K562 (cell line): Measurements from ENCODE around the gene UNC13A. TPM values are rescaled to one million over a fixed set of nuclear protein-coding genes. Genes with fewer than 3 reads are reported as not detected.

ENCODE experiments used
- HBP1 ChIP-seq: fragments of 450-650 bp; formaldehyde crosslinking; IDR thresholded peaks from 2 replicates; pipeline ENCODE4 v1.4.0; 2022; ENCODE audit warnings: missing genetic modification characterization
- MAFG ChIP-seq: fragments of 450-650 bp; conservative IDR thresholded peaks from 2 replicates; pipeline ENCODE4 v1.6.1; 2016; ENCODE audit warnings: missing genetic modification characterization, missing compliant biosample characterization
- MYC ChIP-seq, 2 experiments: fragments of 250-450 bp in 1 of 2; sonication (Bioruptor Pico) in 1 of 2; IDR thresholded peaks; 2 replicates each; pipeline versions ENCODE4 v1.5.1 to v1.6.1; 2012 to 2021; ENCODE audit warnings: low read depth in 2 of 2, borderline replicate concordance in 1 of 2, improper control_type of control experiment in 1 of 2, low read length in 1 of 2, mild to moderate bottlenecking in 1 of 2, moderate library complexity in 1 of 2
- NCOA1 ChIP-seq: fragments of 450-650 bp; IDR thresholded peaks from 2 replicates; pipeline ENCODE4 v1.6.1; 2016; ENCODE audit warnings: low read depth
- NFIC ChIP-seq: fragments of 450-650 bp; IDR thresholded peaks from 2 replicates; pipeline ENCODE4 v1.6.1; 2017; ENCODE audit warnings: mild to moderate bottlenecking, inconsistent platforms
- NFRKB ChIP-seq: fragments of 450-650 bp; IDR thresholded peaks from 2 replicates; pipeline ENCODE4 v1.6.1; 2016; ENCODE audit warnings: low read depth
- POLR2B ChIP-seq: fragments of 450-650 bp; IDR thresholded peaks from 2 replicates; pipeline ENCODE4 v1.6.1; 2018; ENCODE audit warnings: low read depth; ENCODE audit not compliant: partially characterized antibody
- PPARD ChIP-seq: fragments of 250-450 bp; sonication (Bioruptor Pico); IDR thresholded peaks from 2 replicates; pipeline ENCODE4 v1.8.0; 2022; ENCODE audit warnings: inconsistent platforms, mild to moderate bottlenecking, moderate library complexity
- RBBP5 ChIP-seq: fragments of 200-600 bp; sonication (generic); IDR thresholded peaks from 2 replicates; pipeline ENCODE4 v1.6.1; 2012; ENCODE audit warnings: borderline replicate concordance, mild to moderate bottlenecking, low read length, control low read depth, inconsistent platforms; ENCODE audit not compliant: insufficient read depth, poor library complexity, severe bottlenecking
- RFX1 ChIP-seq: fragments of 450-650 bp; IDR thresholded peaks from 2 replicates; pipeline ENCODE4 v1.6.1; 2016; ENCODE audit warnings: mild to moderate bottlenecking, moderate library complexity
- SIN3A ChIP-seq, 2 experiments: fragments of 150-350 bp in 1 of 2; IDR thresholded peaks; 2 replicates each; pipeline ENCODE4 v1.6.1; 2011 to 2016; ENCODE audit warnings: borderline replicate concordance in 2 of 2, low read depth in 2 of 2, low read length in 2 of 2, mild to moderate bottlenecking in 2 of 2, moderate library complexity in 2 of 2; ENCODE audit not compliant: control insufficient read depth in 1 of 2
- TAF1 ChIP-seq: IDR thresholded peaks from 2 replicates; pipeline ENCODE4 v1.6.1; 2011; ENCODE audit warnings: mild to moderate bottlenecking, low read length, moderate library complexity; ENCODE audit not compliant: insufficient read depth, control insufficient read depth, severe bottlenecking; ENCODE audit errors: extremely low read depth
- TCF7 ChIP-seq: sonication (generic); IDR thresholded peaks from 2 replicates; pipeline ENCODE4 v1.6.1; 2016; ENCODE audit warnings: antibody characterized with exemption, borderline replicate concordance
- UBTF ChIP-seq, 2 experiments: IDR thresholded peaks; 2 replicates each; pipeline ENCODE4 v1.6.1; 2012; ENCODE audit warnings: improper control_type of control experiment in 2 of 2, low read depth in 2 of 2, low read length in 2 of 2, borderline replicate concordance in 1 of 2
- ZMIZ1 ChIP-seq, 2 experiments: fragments of 150-350 bp in 1 of 2; IDR thresholded peaks; 2 replicates each; pipeline ENCODE4 v1.6.1; 2012 to 2016; ENCODE audit warnings: low read depth in 2 of 2, low read length in 2 of 2, mild to moderate bottlenecking in 1 of 2, moderate library complexity in 1 of 2
- ZNF239 ChIP-seq: fragments of 250-450 bp; sonication (Bioruptor Pico); IDR thresholded peaks from 2 replicates; pipeline ENCODE4 v1.4.0; 2020; ENCODE audit warnings: mild to moderate bottlenecking
- ZNF449 ChIP-seq: fragments of 250-450 bp; sonication (Bioruptor Pico); IDR thresholded peaks from 2 replicates; pipeline ENCODE4 v1.8.0; 2022; ENCODE audit warnings: moderate library complexity, mild to moderate bottlenecking, inconsistent platforms
- ZNF507 ChIP-seq: conservative IDR thresholded peaks from 2 replicates; pipeline ENCODE4 v1.6.1; 2017; ENCODE audit warnings: missing genetic modification characterization, missing compliant biosample characterization
- ZNF79 ChIP-seq: fragments of 250-450 bp; sonication (Bioruptor Pico); IDR thresholded peaks from 2 replicates; pipeline ENCODE4 v1.4.0; 2020; ENCODE audit warnings: low read depth, mild to moderate bottlenecking, moderate library complexity
- polyA plus RNA-seq, 8 experiments: library from polyadenylated mRNA; depleted of rRNA in 4 of 8; stranded (reverse) in 5 of 8; unstranded in 3 of 8; fragments of >200 nt; fragmentation: Nextera tagmentation in 2 of 8; fragmentation: Illumina TruSeq in 1 of 8; extraction: Ambion mirVana in 2 of 8; extraction: Trizol in 1 of 8; gene quantifications; 2 replicates each; pipeline versions ENCODE4 v1.2.1 to v1.2.3, GENCODE V29; 2011 to 2014; ENCODE audit warnings: inconsistent platforms in 1 of 8, missing spikeins in 1 of 8
- total RNA-seq, 7 experiments: library from RNA; depleted of rRNA in 6 of 7; stranded (reverse); fragments of >200 nt in 6 of 7; fragmentation: Illumina TruSeq in 2 of 7; extraction: Trizol in 2 of 7; gene quantifications; 2 replicates each; pipeline versions ENCODE4 v1.2.1 to v1.2.3, GENCODE V29; 2011 to 2021; ENCODE audit warnings: low replicate concordance in 1 of 7

The UNC13A gene
- total and polyA plus RNA-seq, 9 of the 15 experiments (the other 6 are each of a cell fraction or from before 2014, with no cell fraction given) = 0.03 to 1.0 (median 0.25) TPM

- TF ChIP-seq RFX1 (no peak), PPARD (CRISPR knock-in tag) (no peak), NCOA1 (no peak), ZNF507 (tag) (no peak), RBBP5 (peak; percentile 48), HBP1 (no peak), TCF7 (no peak), NFIC (no peak), MYC (IDR thresholded peaks at IDR 0.05; ENCODE audit: low read depth, low read length) (no peak), MYC (CRISPR knock-in tag; IDR thresholded peaks at IDR 0.05; ENCODE audit: borderline replicate concordance, low read depth) (no peak), ZNF79 (CRISPR knock-in tag) (no peak), ZNF239 (CRISPR knock-in tag) (no peak), POLR2B (peak; percentile 43), SIN3A (IDR thresholded peaks at IDR 0.05; ENCODE audit: borderline replicate concordance in 2 of 2, control insufficient read depth in 1 of 2, low read depth in 2 of 2, low read length in 2 of 2) (no peak), ZNF449 (no peak), MAFG (tag) (no peak), TAF1 (no peak), ZMIZ1 (IDR thresholded peaks at IDR 0.05; ENCODE audit: low read depth in 2 of 2, low read length in 2 of 2) (0 out of 4 replicates have a peak, but pooled peaks of 1 of the 2 experiments have one; percentile 27), NFRKB (0 out of 2 replicates have a peak, but pooled peaks have one; percentile 50), UBTF (IDR thresholded peaks at IDR 0.05; ENCODE audit: borderline replicate concordance in 1 of 2, low read depth in 2 of 2, low read length in 2 of 2) (no peak)
These were observed 71.5 kb downstream of the UNC13A start (continued) for GRCh38 chr19:17616686-17616960.
